HG03520 (cell line): Measurements from ENCODE around the gene NPTN.

Experiments used
- ATAC-seq: cut with Tn5 transposase; IDR thresholded peaks from one replicate; pipeline ENCODE4 v1.9.1; 2021; ENCODE audit warnings: mild to moderate bottlenecking, moderate library complexity; ENCODE audit not compliant: unreplicated experiment

NPTN gene

GRCh38 chr15:73632670-73633058 is 525 bp downstream of the NPTN start:
- ATAC-seq = no peak

GRCh38 chr15:73631915-73632669 is 1.1 kb downstream of the NPTN start:
- no peak for ATAC-seq

GRCh38 chr15:73630921-73631362 is 2.2 kb downstream of the NPTN start:
- no peak for ATAC-seq

GRCh38 chr15:73629798-73630429 is 3.3 kb downstream of the NPTN start:
- no peak for ATAC-seq

- ATAC-seq = no peak
These were observed 4.0 kb downstream of the NPTN start for GRCh38 chr15:73628976-73629797.

- no peak for ATAC-seq
These were observed 5.1 kb downstream of the NPTN start for GRCh38 chr15:73628102-73628501.

- ATAC-seq = no peak
These were observed 7.1 kb downstream of the NPTN start for GRCh38 chr15:73626072-73626471.

GRCh38 chr15:73624530-73624929 is 8.7 kb downstream of the NPTN start:
- ATAC-seq = no peak

- ATAC-seq = no peak
These were observed 11.8 kb downstream of the NPTN start for GRCh38 chr15:73621286-73621826.

- ATAC-seq = no peak
These were observed 13.1 kb downstream of the NPTN start for GRCh38 chr15:73620078-73620477.

- ATAC-seq = no peak
These were observed 15.3 kb downstream of the NPTN start for GRCh38 chr15:73617913-73618312.

- no peak for ATAC-seq
These were observed 15.8 kb downstream of the NPTN start for GRCh38 chr15:73617301-73617831.

- ATAC-seq = no peak
These were observed 24.2 kb downstream of the NPTN start for GRCh38 chr15:73608941-73609340.

GRCh38 chr15:73608475-73608874 is 24.7 kb downstream of the NPTN start:
- no peak for ATAC-seq

- no peak for ATAC-seq
These were observed 25.3 kb downstream of the NPTN start for GRCh38 chr15:73607843-73608242.

GRCh38 chr15:73607405-73607804 is 25.8 kb downstream of the NPTN start:
- ATAC-seq = no peak

GRCh38 chr15:73605759-73606436 is 27.3 kb downstream of the NPTN start:
- ATAC-seq = no peak

- no peak for ATAC-seq
These were observed 28.7 kb downstream of the NPTN start for GRCh38 chr15:73604477-73604876.

GRCh38 chr15:73602992-73603391 is 30.2 kb downstream of the NPTN start:
- no peak for ATAC-seq

GRCh38 chr15:73602446-73602843 is 30.7 kb downstream of the NPTN start:
- ATAC-seq = no peak
